ENCODE measurements around the gene ZC3H12D.

- TF ChIP-seq GATA2 (IDR thresholded peaks at IDR 0.05; ENCODE audit: low read depth, low read length) (no peak), GATA3 (IDR thresholded peaks at IDR 0.05; ENCODE audit: low read depth, low read length) (no peak)
These were observed 33.3 kb downstream of the ZC3H12D start for GRCh38 chr6:149451376-149452036.

All from SH-SY5Y (cell line).